A549 treated with Hydrocortisone at 1 μM for 4 hours (cell line): ENCODE measurements around the gene UFM1. TPM values are rescaled to one million over a fixed set of nuclear protein-coding genes. Genes with fewer than 3 reads are reported as not detected.

Experiments used
- total RNA-seq: library from RNA; stranded (reverse); fragments of 200-300 nt; extraction: Qiagen RNA extraction; gene quantifications from 5 replicates; pipeline ENCODE4 v1.2.3, GENCODE V29; 2022

Gene UFM1
- 23.7 to 36.3 TPM (median 25.9 TPM) in 5 replicates for total RNA-seq

DNA sequence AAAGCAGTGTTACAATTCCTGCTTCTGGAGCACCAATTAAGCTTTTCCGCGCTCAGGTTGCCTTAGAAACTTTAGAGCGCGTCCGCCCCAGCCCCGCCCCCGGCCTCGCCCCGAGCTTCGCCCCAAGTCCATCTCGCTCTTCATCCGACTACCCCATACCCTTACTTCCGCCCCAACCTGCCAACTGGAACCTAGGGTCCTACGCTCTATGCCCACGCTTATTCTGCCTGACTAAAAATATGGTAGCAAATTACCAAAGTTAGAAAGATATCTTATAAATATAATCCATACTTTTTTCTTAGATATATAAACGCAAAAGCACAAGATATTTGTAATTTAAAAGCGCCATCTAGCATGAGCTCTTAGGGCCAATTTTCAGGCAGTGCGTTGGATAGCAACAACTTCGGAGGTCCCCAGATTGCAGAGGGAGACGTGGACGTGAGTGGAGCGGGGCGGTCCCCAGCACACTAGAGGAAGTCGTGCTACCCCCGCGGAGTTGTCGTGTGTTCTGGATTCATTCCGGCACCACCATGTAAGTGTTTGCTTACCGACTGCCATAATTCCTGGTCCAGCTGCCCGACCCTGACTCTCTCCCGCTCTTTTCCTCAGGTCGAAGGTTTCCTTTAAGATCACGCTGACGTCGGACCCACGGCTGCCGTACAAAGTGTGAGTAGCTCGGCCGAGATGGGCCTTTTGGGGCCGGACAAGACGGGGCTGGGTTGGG lies at the start of gene UFM1:
Gene UFM1, plus strand, starts transcription at position 462 of the 724 bp plus-strand sequence. Its CDS starts 69 bp downstream, at position 531.

